Mammary epithelial cell (primary cell): ENCODE results near the gene GDAP2.

ENCODE experiments used
- EZH2 ChIP-seq: IDR thresholded peaks from 2 replicates; pipeline ENCODE4 v1.6.1; 2012; ENCODE audit warnings: low read length, inconsistent platforms, borderline replicate concordance
- TF ChIP-seq, protein P1 (sequence below), 2 donors: IDR thresholded peaks in 1 of 2; conservative IDR thresholded peaks in 1 of 2; 2 replicates each; pipeline ENCODE4 v1.5.1; 2011 to 2012; ENCODE audit warnings: inconsistent platforms in 2 of 2, low read length in 2 of 2, mild to moderate bottlenecking in 2 of 2, control low read depth in 1 of 2, low read depth in 1 of 2; ENCODE audit not compliant: insufficient read depth in 1 of 2; ENCODE audit errors: extremely low read depth in 1 of 2

DNA sequence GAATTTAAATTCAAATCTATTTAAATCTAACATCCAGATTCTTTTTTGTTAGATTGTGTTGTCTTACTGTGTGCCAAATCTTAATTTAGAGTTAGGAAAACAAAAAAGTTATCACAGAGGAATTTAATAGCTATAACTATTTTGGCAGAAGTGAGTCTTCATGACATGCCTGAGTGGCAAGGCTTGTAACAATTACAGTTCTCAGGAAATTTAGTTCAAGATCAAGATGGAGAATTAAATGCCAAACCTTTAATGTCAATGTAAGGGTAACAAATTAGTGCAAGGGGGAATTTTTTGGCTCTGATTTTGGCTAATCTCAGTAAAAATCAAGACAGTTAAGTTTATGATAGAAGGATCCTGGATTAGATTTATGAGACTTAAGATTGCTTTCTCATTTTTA, 58.4 kb downstream of the GDAP2 start:
- TF ChIP-seq, protein P1, sequence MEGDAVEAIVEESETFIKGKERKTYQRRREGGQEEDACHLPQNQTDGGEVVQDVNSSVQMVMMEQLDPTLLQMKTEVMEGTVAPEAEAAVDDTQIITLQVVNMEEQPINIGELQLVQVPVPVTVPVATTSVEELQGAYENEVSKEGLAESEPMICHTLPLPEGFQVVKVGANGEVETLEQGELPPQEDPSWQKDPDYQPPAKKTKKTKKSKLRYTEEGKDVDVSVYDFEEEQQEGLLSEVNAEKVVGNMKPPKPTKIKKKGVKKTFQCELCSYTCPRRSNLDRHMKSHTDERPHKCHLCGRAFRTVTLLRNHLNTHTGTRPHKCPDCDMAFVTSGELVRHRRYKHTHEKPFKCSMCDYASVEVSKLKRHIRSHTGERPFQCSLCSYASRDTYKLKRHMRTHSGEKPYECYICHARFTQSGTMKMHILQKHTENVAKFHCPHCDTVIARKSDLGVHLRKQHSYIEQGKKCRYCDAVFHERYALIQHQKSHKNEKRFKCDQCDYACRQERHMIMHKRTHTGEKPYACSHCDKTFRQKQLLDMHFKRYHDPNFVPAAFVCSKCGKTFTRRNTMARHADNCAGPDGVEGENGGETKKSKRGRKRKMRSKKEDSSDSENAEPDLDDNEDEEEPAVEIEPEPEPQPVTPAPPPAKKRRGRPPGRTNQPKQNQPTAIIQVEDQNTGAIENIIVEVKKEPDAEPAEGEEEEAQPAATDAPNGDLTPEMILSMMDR (conservative IDR thresholded peaks at IDR 0.05 in 1 of 2, IDR thresholded peaks at IDR 0.05 in 1 of 2; ENCODE audit: extremely low read depth in 1 of 2, insufficient read depth in 1 of 2, low read depth in 1 of 2, low read length in 2 of 2), result no peak
- TF ChIP-seq EZH2, result no peak
